GM19035 (cell line): ENCODE results near the gene PTPRN2.
"Not testable (repeated sequence)": the region's sequence is repeated elsewhere in the genome, so short reads cannot be mapped to it uniquely, and the experiment has no call there.

Experiments
- ATAC-seq: cut with Tn5 transposase; IDR thresholded peaks from one replicate; pipeline ENCODE4 v1.9.1; 2021; ENCODE audit not compliant: unreplicated experiment

PTPRN2 gene

DNA sequence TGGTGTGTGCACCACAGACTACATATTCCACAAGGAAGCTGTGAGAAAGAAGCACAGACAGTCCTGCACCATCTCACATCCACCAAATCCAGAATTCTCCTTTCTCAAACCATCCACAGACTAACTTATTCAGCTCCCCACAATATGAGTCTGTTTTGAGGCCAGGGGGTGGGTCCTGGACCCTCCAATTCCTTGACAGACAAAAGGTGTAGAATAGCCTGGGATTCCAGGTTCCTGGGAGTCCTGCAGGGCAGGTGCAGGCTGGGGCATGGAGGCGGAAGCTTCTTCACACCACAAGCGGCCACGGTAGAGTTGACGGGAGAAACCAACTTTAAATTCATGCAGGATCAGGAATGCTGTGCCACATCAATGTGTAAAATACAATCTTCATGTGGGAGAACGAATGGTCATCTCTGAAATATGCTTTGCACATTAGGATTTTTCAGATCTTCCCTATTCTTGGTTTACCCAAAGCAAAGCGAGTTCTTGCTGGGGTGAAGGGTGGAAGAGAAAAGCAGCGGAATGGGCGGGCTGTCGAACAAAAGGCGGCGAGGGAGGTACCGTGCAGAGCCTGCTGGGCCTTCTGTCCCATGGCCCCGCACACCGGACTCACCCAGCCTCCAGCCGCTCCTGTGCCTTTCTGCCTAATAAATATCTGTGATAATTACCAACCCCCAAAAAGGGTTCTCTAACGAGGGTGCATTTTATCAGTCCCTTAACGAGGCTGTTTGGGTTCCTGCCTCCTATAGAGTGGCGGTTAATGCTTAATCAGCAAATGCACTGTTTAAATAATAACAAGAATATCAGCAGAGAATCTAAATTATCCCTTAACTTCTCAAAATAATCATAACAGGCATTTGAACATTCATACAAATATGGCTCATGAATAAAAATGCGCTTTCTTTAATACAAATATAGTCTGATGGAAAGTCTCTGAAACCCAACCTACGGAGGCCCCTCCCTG is 736.9 kb downstream of the PTPRN2 start:
- ATAC-seq = no peak

DNA sequence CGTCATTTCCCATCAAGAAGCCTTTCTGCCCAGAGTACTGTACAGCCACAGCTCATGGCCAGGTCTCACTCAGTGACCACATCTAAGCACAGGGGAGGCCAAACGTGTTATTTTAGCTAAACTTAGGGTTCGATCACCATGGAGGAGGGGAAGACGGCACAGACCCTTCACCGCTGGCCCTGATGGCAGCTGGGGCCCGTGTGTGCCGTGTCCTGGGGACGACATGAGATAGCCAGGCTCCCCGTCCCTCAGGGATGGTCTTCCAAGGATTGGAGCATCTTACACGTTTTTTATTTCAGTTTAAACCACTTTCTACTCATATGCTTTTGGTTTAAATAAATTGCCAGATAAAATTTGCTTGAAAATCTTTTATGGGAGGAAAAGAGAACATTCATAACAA is 737.9 kb downstream of the PTPRN2 start:
- ATAC-seq = no peak

DNA sequence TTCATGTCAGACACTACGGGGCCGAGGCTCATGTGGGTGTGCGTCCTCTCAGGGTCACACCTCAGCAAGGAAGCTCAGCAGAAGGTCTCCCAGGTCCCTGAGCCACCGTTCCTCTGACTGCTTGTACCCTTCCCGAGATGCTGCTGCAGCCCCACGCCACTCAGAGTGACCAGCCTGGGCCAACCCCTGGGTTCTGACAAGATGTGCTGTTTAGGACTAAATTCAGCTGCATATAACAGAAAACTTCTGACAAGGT is 738.4 kb downstream of the PTPRN2 start:
- no peak for ATAC-seq

DNA sequence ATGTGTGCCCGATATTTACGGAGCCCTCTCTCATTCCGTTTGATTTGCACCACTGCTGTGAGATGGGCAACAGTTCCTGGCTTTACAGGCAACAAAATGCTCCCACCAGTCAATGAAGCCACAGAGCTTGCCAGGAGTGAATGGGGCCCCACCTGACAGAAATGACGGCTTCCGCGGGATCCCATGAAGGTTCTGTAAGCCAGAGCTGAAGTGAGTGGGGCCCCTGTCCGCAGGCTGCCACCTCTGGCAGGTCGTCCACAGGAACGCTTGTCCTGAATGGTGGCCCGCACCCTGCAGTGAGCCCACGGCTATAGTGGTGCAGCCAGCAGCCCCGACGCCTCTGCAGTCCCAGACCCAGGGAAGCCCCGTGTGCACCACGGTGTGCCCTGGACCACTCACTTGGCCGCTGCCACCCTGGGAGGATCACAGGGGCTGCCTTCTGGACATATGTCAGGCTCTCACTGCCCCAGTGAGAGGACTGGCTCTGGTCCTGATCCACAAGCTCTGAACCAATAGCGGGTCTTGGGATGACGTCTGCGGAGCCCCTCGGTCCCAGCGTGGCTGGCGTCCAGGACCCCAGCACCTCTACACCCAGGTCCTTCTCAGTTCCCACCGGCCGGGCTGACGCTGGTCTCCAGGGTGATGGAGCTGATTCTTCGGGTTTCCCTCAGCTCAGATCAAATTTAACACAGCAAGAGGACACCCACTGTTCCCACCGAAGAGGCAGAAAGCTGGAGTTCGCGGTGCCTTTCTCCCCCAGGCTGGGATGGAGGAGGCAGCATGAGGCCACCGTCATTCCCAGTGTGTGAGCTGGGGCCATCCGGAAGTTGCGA is 738.9 kb downstream of the PTPRN2 start:
- no peak for ATAC-seq

DNA sequence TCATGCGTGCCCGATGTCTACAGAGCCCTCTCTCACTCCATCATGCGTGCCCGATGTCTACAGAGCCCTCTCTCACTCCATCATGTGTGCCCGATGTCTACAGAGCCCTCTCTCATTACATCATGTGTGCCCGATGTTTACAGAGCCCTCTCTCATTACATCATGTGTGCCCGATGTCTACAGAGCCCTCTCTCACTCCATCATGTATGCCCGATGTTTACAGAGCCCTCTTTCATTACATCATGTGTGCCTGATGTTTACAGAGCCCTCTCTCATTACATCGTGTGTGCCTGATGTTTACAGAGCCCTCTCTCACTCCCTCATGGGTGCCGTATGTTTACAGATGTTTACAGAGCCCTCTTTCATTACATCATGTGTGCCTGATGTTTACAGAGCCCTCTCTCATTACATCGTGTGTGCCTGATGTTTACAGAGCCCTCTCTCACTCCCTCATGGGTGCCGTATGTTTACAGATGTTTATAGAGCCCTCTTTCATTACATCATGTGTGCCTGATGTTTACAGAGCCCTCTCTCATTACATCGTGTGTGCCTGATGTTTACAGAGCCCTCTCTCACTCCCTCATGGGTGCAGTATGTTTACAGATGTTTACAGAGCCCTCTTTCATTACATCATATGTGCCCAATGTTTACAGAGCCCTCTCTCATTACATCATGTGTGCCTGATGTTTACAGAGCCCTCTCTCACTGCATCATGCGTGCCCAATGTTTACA is 739.7 kb downstream of the PTPRN2 start:
- ATAC-seq = not testable (repeated sequence)

DNA sequence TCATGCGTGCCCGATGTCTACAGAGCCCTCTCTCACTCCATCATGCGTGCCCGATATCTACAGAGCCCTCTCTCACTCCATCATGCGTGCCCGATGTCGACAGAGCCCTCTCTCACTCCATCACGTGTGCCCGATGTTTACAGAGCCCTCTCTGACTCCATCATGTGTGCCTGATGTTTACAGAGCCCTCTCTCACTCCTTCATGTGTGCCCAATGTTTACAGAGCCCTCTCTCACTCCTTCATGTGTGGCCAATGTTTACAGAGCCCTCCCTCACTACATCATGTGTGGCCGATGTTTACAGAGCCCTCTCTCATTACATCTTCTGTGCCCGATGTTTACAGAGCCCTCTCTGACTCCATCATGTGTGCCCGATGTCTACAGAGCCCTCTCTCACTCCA is 740.9 kb downstream of the PTPRN2 start:
- not testable (repeated sequence) for ATAC-seq

DNA sequence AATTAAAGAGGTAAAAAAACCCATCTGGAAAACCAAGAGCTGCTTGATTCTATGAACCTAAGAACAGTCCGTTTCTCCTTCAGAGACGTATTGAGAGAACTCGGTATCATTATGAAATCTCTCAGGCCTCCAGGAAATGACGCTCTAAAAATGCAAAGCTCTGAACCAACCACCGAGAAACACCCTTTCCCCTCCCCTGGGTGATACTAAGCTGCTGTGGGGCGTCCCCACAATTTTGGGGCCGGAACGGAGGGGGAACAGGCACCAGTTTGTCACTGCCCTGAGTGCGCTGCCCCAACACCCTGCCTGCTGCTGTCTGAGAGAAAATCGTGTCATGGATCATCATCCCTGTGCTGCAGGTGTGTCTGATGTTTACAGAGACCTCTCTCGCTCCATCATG is 741.4 kb downstream of the PTPRN2 start:
- ATAC-seq = no peak

DNA sequence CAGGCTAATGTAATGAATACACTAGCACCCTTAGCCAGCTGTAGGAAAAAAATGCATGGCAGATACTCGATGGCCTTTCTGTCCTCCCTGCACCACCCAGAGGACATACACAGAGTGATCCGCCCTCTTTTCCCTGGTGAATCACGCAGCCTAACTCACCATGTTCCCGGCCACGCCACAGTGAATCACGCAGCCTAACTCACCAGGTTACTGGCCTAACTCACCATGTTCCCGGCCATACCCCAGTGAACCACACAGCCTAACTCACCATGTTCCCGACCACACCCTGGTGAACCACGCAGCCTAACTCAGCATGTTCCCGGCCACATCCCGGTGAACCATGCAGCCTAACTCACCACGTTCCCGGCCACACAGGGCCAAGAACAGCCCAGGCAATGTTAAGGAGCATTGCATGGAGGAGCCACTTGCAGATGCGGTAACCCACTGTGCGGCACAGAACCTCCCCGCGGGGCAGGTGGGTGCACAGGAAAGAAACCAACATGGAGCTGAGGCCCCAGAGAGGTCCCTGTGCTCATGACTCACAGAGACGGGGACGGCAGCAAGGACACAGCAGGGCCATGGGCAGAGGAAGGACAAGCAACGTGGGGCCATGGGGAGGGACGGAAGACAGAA is 742.3 kb downstream of the PTPRN2 start:
- no peak for ATAC-seq

DNA sequence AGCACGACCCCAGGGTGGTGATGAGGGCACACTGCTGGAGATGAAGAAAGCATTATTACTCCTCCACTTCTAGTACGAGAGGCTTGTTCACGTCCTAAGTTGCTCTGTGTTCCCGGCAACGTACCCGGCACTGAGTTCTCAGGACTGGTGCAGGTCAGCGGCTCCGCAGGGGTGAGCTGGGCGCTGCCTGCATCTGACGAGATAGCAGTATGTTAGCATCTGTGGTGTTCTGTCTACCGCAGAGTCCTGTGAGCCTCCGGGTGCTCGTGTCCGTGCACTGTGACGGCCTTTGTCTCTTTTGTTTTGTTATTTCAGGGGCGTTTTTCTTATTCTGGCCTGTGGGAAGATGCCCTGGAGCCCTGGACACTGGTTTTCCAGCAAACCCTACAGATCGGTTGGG is 743.0 kb downstream of the PTPRN2 start:
- ATAC-seq = no peak

DNA sequence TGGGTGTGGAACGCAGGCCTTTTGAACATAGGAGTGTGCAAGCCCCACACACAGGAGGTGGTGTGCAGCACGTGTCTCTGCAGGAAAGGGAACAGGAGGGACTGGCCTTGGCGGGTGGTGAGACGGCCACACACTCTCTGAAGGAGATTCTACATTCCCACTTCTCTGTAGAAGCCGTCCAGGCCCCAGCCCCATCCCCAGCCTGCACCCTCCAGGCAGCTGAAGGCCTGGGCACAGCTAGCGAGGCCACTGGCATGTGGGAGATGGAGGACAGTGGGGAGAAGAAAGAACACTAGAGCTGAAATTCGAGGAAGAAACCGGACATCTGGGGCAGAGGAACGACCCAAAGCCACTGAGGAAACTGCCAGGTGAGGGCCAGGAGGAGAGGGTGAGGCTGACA is 743.5 kb downstream of the PTPRN2 start:
- no peak for ATAC-seq

DNA sequence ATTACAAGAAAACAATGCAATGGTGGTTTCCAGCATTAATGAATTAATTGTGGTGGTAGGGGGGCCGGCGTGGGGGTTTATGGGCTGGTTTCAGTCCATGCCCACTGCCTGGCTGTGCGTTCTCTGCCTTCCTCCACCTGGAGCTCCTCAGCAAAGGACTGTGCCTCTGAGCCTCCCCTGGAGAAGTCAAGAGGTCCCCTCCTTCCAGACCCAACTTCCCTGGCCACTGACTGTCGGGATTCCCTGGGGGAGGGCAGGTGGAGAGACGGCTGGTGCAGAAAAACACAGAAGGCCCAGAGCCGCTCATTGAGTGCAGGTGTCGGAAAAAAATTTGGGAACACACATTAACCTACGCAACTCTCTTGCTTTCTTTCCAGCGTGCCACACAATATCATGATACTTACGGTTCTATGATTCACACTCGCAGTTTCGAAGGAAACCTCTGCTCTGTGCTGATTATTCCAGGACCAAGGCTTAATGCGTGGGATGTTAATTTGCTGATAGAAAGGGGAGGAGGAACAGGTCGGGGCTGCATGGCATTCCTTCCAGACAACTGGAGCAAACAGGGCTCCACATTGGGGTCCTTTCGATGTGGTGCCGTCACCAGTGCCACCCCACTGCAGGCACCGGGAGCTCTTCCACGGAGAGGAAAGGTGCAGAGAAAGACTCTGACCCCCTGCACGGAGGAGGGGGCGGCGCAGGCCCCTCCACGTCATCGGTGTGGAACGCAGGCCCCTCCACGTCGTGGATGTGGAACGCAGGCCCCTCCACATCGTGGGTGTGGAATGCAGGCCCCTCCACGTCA is 744.1 kb downstream of the PTPRN2 start:
- ATAC-seq = no peak

DNA sequence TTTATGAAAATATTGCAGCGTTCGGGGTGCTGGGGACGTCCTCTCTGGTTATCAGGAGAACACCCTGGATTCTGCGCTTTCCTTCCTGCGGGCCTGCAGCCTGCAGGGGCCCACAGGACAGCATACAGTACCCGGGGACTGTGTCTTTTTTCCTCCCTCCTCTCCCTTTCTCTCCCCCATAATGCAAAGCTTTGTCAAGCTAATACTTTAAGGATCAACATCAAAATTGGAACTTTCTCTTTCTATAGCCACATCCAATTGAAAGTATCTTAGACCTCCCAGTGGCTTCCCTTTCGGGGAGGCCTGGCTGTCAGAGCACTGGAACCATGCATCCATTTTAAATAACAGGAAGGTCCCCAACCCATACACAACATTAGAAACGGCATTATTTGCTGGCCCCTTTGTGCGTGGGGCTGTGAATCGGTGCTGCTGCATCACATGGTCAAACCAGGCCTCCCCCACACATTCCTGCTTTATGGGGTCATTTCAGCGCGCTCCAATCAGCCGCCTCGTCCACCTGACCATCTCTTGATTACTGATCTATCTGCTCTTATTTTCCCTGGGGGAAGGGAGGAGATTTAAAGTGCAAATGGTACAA is 745.8 kb downstream of the PTPRN2 start:
- ATAC-seq = no peak

DNA sequence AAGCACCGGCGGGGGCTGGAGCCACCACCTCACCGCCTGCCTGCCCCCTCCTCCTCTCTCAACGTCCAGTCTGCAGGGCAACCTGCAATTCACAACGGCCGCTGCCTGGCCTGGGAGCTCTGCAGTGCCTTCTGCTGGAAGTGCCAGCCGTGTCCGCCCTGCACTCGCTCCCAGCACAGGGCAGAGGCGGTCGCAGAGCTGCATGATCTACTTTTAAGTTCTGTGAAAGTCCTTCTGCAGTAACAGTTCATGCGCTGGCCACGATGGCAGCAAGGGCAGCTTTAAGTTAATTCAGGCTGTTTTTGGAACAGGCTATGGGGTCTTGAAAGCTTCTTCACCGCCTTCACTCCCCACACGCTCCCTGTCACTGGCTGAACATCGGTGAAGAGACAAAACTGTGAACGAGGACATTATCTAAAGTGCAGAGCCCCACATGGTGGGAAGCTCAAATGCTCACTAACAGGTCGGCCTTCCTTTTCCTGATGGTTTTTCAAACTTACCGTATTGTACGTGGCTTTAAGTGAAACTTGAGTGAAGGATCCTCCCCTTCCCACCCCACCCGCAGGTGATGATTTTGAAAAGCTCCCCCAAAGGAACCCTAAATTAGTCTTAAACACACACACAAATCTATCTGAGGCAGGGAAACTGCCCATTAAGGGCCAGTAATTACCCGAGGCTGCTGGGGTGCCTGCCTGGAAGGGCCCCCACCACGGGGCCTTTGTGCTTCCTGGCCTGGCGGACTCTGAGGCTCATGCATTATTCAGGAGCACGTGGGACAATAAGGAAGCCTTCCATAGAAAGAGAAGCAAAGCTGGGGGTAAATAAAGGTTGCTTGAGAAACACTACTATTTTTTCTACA is 746.5 kb downstream of the PTPRN2 start:
- ATAC-seq = no peak

DNA sequence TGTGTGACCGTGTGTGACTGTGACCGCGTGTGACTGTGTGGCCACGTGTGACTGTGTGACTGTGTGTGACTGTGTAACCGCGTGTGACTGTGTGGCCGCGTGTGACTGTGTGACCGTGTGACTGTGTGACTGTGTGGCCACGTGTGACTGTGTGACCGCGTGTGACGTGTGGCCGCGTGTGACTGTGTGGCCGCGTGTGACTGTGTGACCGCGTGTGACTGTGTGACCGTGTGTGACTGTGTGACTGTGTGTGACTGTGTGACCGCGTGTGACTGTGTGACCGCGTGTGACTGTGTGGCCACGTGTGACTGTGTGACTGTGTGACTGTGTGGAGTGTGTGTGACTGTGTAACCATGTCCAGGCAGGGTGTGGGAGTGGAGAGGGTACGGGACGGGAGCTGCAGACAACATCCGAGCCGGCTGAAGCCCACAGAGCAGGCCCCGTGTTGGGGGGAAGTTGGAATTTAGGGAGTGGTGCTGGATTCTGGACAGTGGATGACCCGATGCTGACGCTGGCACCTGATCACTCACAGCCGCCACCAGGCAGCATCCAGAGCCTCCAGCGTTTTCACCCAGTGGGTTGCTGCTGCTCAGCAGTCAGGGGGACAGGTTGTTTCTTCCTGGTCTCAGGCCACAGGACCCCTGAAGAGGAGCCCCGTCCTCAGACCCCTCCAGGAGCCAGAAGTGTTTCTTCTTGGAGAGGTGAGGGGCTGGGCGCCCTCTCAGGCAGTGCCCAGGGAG is 747.3 kb downstream of the PTPRN2 start:
- no peak for ATAC-seq

DNA sequence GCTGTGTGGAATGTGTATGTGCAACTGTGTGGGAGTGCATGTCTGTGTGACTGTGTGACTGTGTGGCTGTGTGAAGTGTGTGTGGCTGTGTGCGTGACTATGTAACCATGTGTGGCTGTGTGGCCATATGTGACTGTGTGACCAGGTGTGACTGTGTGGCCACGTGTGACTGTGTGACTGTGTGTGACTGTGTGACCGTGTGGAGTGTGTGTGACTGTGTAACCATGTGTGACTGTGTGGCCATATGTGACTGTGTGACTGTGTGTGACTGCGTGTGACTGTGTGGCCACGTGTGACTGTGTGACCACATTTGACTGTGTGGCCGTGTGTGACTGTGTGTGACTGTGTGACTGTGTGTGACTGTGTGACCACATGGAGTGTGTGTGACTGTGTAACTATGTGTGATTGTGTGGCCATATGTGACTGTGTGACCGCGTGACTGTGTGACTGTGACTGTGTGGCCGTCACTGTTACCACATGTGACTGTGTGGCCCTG is 747.9 kb downstream of the PTPRN2 start:
- no peak for ATAC-seq

DNA sequence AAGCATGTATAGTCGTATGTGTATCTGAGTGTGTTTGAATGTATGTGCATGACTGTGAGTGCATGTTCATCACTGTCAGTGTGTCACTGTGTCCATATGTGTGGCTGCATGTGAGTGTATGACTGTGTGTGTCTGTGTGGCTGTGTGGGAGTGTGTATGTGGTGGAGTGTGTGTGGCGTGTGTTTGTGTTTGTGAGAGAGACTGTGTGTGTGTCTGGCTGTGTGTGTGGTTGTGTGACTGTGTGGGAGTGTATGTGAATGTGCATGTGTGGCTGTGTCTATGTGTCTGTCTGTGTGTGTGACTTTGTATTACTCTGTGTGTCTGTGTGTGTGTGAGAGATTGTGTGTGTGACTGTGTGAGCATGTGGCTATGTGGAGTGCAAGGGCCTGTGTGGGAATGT is 748.4 kb downstream of the PTPRN2 start:
- ATAC-seq = no peak

DNA sequence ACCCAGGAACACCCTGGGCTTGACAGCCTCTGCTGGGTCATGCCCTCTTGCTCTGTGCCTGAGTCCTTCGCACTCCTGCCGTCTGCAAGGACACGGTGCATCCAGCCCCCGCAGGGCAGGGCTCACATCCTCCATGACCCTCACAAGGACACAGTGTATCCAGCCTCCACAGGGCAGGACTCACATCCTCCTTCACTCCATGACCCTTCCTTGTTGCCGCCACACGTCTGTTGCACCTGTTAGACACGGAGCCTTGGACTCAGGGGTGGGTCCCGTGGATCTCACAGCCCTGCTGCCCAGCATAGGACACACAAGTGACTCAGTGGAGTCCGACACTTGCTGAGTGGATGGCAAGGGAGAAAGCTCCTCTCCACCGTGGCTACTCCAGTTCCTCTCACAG is 750.1 kb downstream of the PTPRN2 start:
- ATAC-seq = no peak

DNA sequence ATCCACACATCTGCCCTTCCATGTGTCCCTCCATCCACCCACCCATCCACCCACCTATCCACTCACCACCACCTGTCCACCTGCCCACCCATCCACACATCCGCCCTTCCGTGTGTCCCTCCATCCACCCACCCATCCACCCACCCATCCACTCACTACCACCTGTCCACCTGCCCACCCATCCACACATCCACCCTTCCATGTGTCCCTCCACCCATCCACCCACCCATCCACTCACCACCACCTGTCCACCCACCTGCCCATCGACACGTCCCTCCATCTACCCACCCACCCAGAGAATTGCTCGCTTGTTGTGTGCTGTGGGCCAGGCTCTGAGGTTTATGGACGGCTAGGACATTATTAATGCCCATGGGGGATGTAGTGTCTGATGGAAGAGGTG is 750.6 kb downstream of the PTPRN2 start:
- ATAC-seq = no peak
